Right forelimb (tissue), 1 donor: Measurements from ENCODE around the gene HEXD.

Experiments
- DNase-seq: peaks from one replicate; pipeline ENCODE4 v3.0.0-alpha.2; 2018

The HEXD gene

DNA sequence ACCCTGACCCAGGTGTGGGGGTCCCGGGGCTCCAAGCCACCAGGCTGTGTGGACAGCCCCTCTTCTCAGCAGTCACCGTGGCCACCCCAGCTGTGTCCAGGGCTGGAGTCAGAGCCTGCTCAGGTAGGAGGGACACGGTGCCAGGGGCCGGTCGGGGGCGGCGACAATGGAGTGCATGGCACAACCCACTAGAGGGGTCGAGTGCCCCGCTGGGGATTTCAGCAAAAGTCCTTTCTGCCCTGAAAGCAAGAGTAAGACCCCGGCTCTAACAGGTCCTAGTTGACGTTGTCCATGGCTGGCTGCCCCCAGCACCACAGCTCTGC lies 35.3 kb upstream of the HEXD start:
- DNase-seq: no peak

- DNase-seq: no peak
These were observed 34.7 kb upstream of the HEXD start for GRCh38 chr17:82383411-82383810.

DNA sequence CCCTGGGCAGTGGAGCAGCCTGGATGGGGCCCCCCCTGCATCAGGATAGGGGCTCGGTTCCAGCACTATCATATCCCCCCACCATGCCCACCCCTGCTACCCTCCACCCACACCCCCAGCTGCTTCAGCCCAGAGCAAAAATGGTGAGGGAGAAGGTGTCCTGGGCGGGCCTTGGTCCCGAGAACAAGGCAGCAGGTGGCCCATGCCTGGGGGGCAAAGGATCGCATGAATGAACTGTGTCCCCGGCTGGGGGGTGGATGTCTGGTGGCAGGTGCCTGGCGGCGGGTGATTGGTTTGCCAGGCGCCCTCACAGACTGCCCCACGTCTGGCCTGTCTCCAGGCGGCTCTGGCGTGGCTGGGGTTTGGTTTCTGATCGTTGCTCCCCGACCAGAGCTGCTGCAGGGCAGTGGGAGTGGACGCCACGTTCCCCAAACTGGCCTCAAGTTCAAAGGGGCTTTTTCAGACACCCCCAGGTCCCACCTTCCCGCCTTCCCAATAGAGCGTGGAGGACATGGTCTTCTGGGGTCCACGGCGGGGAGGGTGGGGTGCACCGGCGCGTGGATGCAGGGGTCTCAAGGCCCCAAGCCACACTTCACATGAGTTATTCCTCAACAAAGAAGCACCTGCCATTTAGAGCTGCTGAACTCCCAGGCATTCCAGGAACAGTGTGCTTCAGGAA lies 34.0 kb upstream of the HEXD start:
- DNase-seq: no peak

GRCh38 chr17:82384730-82385481 lies 33.2 kb upstream of the HEXD start:
- peak; percentile 74 for DNase-seq

GRCh38 chr17:82385559-82386254 lies 32.4 kb upstream of the HEXD start:
- DNase-seq: peak; percentile 81

DNA sequence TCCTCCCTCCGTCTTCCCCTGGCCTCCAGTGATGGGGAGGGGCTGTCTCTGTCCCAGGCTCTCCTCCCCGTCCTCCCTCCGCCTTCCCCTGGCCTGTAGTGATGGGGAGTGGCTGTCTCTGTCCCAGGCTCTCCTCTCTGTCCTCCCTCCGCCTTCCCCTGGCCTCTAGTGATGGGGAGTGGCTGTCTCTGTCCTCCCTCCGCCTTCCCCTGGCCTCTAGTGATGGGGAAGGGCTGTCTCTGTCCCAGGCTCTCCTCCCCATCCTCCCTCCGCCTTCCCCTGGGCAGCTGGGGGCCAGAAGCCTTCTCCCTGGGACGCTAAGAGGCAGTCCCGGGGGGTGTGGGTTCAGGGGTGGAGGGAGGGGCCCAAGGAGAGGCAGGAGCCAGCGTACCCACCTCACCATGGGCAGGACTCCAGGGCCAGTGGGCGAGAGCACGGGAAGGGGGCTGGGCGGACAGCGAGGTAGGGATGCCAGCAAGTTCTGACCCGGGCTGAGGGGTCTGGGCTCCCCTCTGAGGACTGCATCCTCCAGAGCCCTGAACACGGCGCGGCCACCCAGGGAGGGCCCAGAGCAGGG lies 31.8 kb upstream of the HEXD start:
- DNase-seq: peak; percentile 66

DNA sequence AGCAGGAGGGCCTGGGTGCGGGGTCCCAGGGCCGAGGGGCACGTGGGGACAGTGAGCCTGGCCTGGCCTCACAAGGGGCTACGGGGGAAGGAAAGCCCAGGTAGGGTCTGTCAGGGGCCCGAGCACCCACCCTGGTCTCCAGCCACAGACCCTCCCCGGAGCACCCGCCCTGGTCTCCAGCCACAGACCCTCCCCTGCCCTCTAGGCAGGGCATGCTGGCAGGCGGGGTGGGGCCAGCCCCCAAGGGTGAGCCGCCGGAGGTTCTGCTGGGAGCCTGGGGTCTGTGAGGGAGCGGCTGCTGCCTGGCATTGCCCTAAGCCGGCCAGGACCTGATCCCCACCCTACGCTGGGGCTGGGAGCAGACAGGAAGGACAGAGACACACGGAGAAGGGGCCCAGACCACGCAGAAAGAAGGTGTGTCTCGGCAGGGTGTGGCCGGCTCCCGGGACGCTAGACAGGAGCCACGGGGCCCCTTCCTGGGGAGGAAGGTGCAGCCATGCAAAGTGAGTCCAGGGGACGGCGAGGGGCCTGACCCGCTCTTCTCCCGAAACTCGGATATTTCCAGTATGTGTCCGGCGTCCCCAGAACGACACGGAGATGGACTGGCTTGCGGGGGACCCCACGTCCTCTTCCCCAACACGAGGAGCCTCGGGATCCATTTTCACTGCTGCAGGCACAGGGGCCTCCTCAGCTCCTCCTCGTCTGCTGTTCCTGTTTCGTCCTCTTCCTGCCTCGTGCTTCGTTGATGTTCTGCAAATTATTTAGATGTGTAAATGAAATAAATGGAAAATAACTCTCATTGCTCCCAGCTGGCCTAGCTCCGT lies 31.1 kb upstream of the HEXD start:
- no peak for DNase-seq

DNA sequence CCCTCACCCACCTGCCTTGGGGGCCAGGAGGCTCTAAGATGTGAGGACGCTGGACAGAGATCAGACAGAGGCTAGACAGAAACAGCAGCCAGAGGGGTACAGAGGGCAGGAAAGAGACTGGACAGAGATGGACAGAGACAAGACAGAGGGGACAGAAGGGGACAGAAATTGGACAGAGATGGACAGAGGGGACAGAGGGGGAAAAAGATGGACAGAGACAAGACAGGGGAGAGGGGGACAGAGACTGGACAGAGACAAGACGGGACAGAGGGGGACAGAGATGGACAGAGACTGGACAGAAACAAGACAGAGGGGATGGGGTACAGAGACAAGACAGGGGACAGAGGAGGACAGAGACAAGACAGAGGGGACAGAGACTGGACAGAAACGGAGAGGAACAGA lies 30.4 kb upstream of the HEXD start:
- DNase-seq: no peak

GRCh38 chr17:82388223-82388921 lies 29.8 kb upstream of the HEXD start:
- DNase-seq: no peak

DNA sequence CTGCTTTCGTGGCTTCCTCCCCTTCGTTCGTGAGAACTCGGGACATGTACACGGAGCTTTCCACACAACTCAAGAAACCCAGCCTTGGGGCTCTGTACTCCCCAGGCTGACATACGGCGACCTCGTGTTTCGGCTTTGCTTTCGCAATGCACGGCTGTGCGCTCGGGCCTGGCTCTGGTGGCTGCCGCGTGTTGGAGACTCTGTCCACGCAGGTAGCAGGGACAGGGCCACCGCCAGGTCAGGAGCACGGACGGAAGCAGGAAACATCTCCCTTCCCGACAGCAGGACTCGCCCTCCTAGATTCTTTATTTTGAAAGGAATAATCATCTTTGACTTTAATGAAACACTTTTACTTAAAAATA lies 29.2 kb upstream of the HEXD start:
- DNase-seq: no peak

DNA sequence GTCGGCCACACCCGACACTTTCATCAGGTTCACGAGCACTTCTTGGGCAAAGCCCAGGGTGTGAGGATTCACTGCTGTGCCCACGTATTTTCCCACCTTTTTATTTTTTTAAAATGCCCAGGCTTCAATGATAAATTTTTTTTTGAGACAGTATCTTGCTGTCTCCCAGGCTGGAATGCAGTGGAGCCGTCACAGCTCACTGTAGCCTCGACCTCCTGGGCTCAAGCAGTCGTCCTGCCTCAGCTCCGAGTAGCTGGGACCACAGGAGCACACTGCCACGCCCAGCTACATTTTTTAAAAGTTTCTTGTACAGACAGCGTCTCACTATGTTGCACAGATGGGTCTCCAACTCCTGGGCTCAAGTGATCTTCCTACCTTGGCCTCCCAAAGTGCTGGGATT lies 28.8 kb upstream of the HEXD start:
- no peak for DNase-seq

DNA sequence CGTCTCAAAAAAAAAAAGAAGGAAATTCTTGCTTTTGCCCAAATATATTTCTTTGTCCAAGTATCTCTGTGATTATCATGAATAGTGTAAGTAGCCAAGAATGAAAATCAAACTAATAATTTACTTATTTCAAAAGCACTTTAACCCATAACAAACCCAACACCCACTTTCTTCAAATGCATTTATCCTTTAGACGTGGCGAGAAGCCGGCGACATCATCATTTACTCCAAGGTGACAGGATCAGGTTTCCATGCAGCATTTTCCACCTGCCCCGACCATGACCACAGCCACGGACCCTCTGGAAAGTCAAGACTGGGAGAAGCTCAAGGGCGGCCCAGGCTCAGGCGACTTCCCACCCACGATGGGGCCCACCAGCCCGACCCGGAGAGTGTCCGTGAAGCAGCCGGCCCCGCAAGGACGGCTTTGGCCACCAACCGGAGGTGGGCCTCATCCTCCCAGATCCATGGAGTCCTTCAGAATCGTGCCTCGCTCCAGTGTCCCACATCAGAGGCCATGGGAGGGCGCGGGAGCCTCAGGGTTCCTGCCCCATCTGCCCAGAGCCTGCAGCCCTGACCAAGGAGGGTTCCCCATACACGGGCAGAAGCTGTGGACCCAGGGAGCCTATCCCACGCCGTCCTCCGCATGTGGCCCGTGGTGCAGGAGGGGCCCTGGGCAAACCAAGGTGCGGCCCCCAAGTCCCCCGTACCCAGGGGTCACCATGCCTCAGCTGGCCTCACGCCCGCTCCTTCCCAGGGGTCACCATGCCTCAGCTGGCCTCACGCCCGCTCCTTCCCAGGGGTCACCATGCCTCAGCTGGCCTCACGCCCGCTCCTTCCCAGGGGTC lies 27.9 kb upstream of the HEXD start:
- no peak for DNase-seq

DNA sequence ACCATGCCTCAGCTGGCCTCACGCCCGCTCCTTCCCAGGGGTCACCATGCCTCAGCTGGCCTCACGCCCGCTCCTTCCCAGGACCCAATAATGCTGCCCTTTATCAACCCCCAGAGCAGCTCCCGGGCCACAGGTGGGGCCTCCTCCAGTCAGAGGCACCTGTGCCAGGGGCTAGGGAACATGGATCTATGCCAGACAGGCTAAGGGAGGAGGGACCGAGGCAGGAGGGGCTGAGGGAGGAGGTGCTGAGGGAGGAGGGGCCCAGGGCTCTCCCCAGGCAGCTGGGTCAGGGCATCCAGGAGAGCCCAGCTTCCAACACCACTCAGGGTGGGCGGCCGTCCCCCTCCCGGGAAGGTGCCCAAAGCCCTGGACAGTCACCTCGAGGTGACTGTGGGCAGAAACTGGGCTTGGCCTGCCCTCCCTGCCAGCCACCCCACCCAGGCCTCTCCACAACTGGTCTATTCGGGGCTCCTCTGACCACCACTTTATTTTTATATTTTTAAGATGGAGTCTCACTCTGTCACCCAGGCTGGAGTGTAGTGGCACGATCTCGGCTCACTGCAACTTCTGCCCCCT lies 27.2 kb upstream of the HEXD start:
- DNase-seq: no peak

GRCh38 chr17:82391496-82392066 lies 26.6 kb upstream of the HEXD start:
- no peak for DNase-seq

- DNase-seq: no peak
These were observed 25.8 kb upstream of the HEXD start for GRCh38 chr17:82392209-82392920.

GRCh38 chr17:82392941-82393340 lies 25.2 kb upstream of the HEXD start:
- no peak for DNase-seq

GRCh38 chr17:82394278-82394677 lies 23.9 kb upstream of the HEXD start:
- no peak for DNase-seq

- DNase-seq: no peak
These were observed 21.3 kb upstream of the HEXD start for GRCh38 chr17:82396601-82397435.
